PC-9 (cell line): ENCODE data around the gene STARD10.

Experiments used
- CTCF ChIP-seq: fragments of 200-600 bp; sonication (generic); conservative IDR thresholded peaks from 2 replicates; pipeline ENCODE4 v1.6.1; 2017; ENCODE audit warnings: mixed run types, antibody characterized with exemption, mild to moderate bottlenecking, moderate library complexity
- EZH2 ChIP-seq: fragments of 200-600 bp; sonication (generic); IDR thresholded peaks from 2 replicates; pipeline ENCODE4 v1.8.0; 2017; ENCODE audit warnings: antibody characterized with exemption, low read depth

GRCh38 chr11:72775288-72776110 lies 18.3 kb downstream of the STARD10 start:
- TF ChIP-seq EZH2: no peak
- TF ChIP-seq CTCF: no peak
